NT2/D1 (cell line): ENCODE results near the gene GALM.
"Not testable (repeated sequence)": the region's sequence is repeated elsewhere in the genome, so short reads cannot be mapped to it uniquely, and the experiment has no call there.

Source experiments
- DNase-seq: peaks from one replicate; pipeline ENCODE4 v3.0.0-alpha.2; 2011; ENCODE audit warnings: low read depth, low spot score
- H3K27me3 ChIP-seq: 2 replicates; pipeline ENCODE4 v1.6.0; 2011; ENCODE audit warnings: mild to moderate bottlenecking; ENCODE audit not compliant: insufficient read length, insufficient read depth
- H3K36me3 ChIP-seq: 2 replicates; pipeline ENCODE4 v1.6.1; 2011; ENCODE audit warnings: mild to moderate bottlenecking, low read length, mixed read lengths; ENCODE audit not compliant: insufficient read depth, insufficient read length
- H3K4me1 ChIP-seq: 2 replicates; pipeline ENCODE4 v1.5.1; 2011; ENCODE audit not compliant: insufficient read depth, insufficient read length
- H3K4me3 ChIP-seq: 2 replicates; pipeline ENCODE4 v1.5.1; 2011; ENCODE audit warnings: low read depth; ENCODE audit not compliant: insufficient read length
- H3K9ac ChIP-seq: 2 replicates; pipeline ENCODE4 v1.6.0; 2011; ENCODE audit warnings: low read depth; ENCODE audit not compliant: insufficient read length
- H3K9me3 ChIP-seq: 2 replicates; pipeline ENCODE4 v1.5.1; 2011; ENCODE audit warnings: mild to moderate bottlenecking, low read length; ENCODE audit not compliant: insufficient read depth
- SUZ12 ChIP-seq: IDR thresholded peaks from 2 replicates; pipeline ENCODE4 v1.6.1; 2011; ENCODE audit not compliant: insufficient read length, insufficient read depth; ENCODE audit errors: extremely low read depth
- YY1 ChIP-seq: IDR thresholded peaks from 2 replicates; pipeline ENCODE4 v1.6.1; 2011; ENCODE audit not compliant: insufficient read length, insufficient read depth
- ZNF274 ChIP-seq: IDR thresholded peaks from 2 replicates; pipeline ENCODE4 v1.6.1; 2011; ENCODE audit warnings: mild to moderate bottlenecking, low read depth, low read length

The GALM gene

GRCh38 chr2:38643021-38643671, 22.8 kb upstream of the GALM start:
- H3K36me3 ChIP-seq = no peaks in the 10 kb centered on the region
- H3K4me3 ChIP-seq = no peak overlapping the region
- DNase-seq = no peak
- no peak overlapping the region for H3K9ac ChIP-seq
- no peaks in the 10 kb centered on the region for H3K27me3 ChIP-seq
- TF ChIP-seq ZNF274 (no peak), YY1 (no peak), SUZ12 (no peak)
- no peaks in the 10 kb centered on the region for H3K4me1 ChIP-seq
- H3K9me3 ChIP-seq = peaks cover 17% of the 10 kb centered on the region; the same call in 1 of the 2 replicates

- H3K9ac ChIP-seq, H3K27me3 ChIP-seq, H3K4me1 ChIP-seq, H3K36me3 ChIP-seq, H3K4me3 ChIP-seq, DNase-seq: not testable (repeated sequence)
- H3K9me3 ChIP-seq = peaks cover 17% of the 10 kb centered on the region; the same call in 1 of the 2 replicates
Measured at GRCh38 chr2:38643683-38644511, 22.0 kb upstream of the GALM start.

GRCh38 chr2:38648107-38648761, 17.7 kb upstream of the GALM start:
- Histone ChIP-seq H3K9me3 (peaks cover 7% of the 10 kb centered on the region; the same call in 1 of the 2 replicates), H3K4me3 (no peak overlapping the region), H3K27me3 (no peaks in the 10 kb centered on the region), H3K36me3 (no peaks in the 10 kb centered on the region), H3K4me1 (no peaks in the 10 kb centered on the region), H3K9ac (no peak overlapping the region)
- no peak for TF ChIP-seq ZNF274
- no peak for DNase-seq

GRCh38 chr2:38649176-38649728, 16.7 kb upstream of the GALM start:
- no peak for DNase-seq
- TF ChIP-seq ZNF274 = no peak
- TF ChIP-seq YY1 = no peak
- TF ChIP-seq SUZ12 = no peak
- no peaks in the 10 kb centered on the region for H3K36me3 ChIP-seq
- no peak overlapping the region for H3K9ac ChIP-seq
- H3K4me1 ChIP-seq = no peaks in the 10 kb centered on the region
- no peaks in the 10 kb centered on the region for H3K9me3 ChIP-seq
- H3K27me3 ChIP-seq = no peaks in the 10 kb centered on the region
- no peak overlapping the region for H3K4me3 ChIP-seq

- Histone ChIP-seq H3K9me3 (no peaks in the 10 kb centered on the region), H3K9ac (no peak overlapping the region), H3K4me3 (no peak overlapping the region), H3K4me1 (no peaks in the 10 kb centered on the region), H3K27me3 (no peaks in the 10 kb centered on the region), H3K36me3 (no peaks in the 10 kb centered on the region)
- DNase-seq = no peak
- TF ChIP-seq YY1 = no peak
Measured at GRCh38 chr2:38650012-38650411, 15.9 kb upstream of the GALM start.

- Histone ChIP-seq H3K4me3 (no peak overlapping the region), H3K4me1 (no peaks in the 10 kb centered on the region), H3K9ac (no peak overlapping the region), H3K27me3 (no peaks in the 10 kb centered on the region), H3K36me3 (no peaks in the 10 kb centered on the region), H3K9me3 (no peaks in the 10 kb centered on the region)
- DNase-seq = no peak
- TF ChIP-seq ZNF274 = no peak
- no peak for TF ChIP-seq SUZ12
- no peak for TF ChIP-seq YY1
Measured at GRCh38 chr2:38650717-38651116, 15.2 kb upstream of the GALM start.

- no peak overlapping the region for H3K9ac ChIP-seq
- H3K9me3 ChIP-seq = no peaks in the 10 kb centered on the region
- no peaks in the 10 kb centered on the region for H3K27me3 ChIP-seq
- no peaks in the 10 kb centered on the region for H3K36me3 ChIP-seq
- no peaks in the 10 kb centered on the region for H3K4me1 ChIP-seq
- DNase-seq = no peak
- H3K4me3 ChIP-seq = no peak overlapping the region
- TF ChIP-seq ZNF274 = no peak
- TF ChIP-seq YY1 = no peak
- no peak for TF ChIP-seq SUZ12
Measured at GRCh38 chr2:38652431-38653273, 13.3 kb upstream of the GALM start.
